Left lung (tissue), 10 donors: ENCODE measurements around the gene TTL. TPM values are rescaled to one million over a fixed set of nuclear protein-coding genes. Genes with fewer than 3 reads are reported as not detected.
"Not testable (repeated sequence)": the region's sequence is repeated elsewhere in the genome, so short reads cannot be mapped to it uniquely, and the experiment has no call there.

ENCODE experiments used
- ATAC-seq: fragments of 200-7000 bp; cut with Tn5 transposase; one replicate; pipeline ENCODE4 v1.9.1; 2020; ENCODE audit warnings: moderate library complexity
- DNase-seq, 4 donors: peaks; one replicate each; pipeline ENCODE4 v3.0.0-alpha.2; 2013 to 2020
- H3K27ac ChIP-seq, 2 donors: fragments of 200-600 bp; sonication (generic) in 1 of 2; one replicate each; pipeline versions ENCODE4 v1.5.0 to v1.8.0; 2020 to 2021
- H3K27me3 ChIP-seq, 2 donors: fragments of 200-600 bp; sonication (generic) in 1 of 2; one replicate each; pipeline versions ENCODE4 v1.5.0 to v1.8.0; 2020 to 2021
- H3K36me3 ChIP-seq, 2 donors: fragments of 200-600 bp; sonication (generic) in 1 of 2; one replicate each; pipeline versions ENCODE4 v1.5.0 to v1.8.0; 2020 to 2021
- H3K4me1 ChIP-seq, 2 donors: fragments of 200-600 bp; one replicate each; pipeline ENCODE4 v1.8.0; 2021
- H3K4me3 ChIP-seq, 2 donors: fragments of 200-600 bp; sonication (generic) in 1 of 2; one replicate each; pipeline versions ENCODE4 v1.5.0 to v1.8.0; 2020 to 2021; ENCODE audit warnings: mild to moderate bottlenecking in 1 of 2
- H3K9me3 ChIP-seq, 2 donors: fragments of 200-600 bp; sonication (generic) in 1 of 2; one replicate each; pipeline versions ENCODE4 v1.5.0 to v1.8.0; 2020 to 2021
- CTCF ChIP-seq, 2 donors: fragments of 200-600 bp; sonication (generic) in 1 of 2; IDR thresholded peaks; one replicate each; pipeline versions ENCODE4 v1.5.0 to v1.8.0; 2021; ENCODE audit warnings: antibody characterized with exemption in 2 of 2
- intact Hi-C, 2 donors: fragments of 100-400 bp; cut with DNase I; formaldehyde crosslinking; loops; one replicate each; pipeline versions ENCODE4 v1.11.2 to v1.14.2; 2022
- polyA plus RNA-seq, 6 donors: library from polyadenylated mRNA; unstranded; fragments of 120-200 nt; gene quantifications; one replicate each; pipeline ENCODE4 v1.2.1, GENCODE V29; 2013; ENCODE audit not compliant: insufficient read length in 6 of 6
- total RNA-seq, 2 donors: library from RNA; stranded (reverse); fragmentation: NEBNext Ultra II Directional; extraction: Animal tissue kit (Norgen Biotek cat#: 25700); gene quantifications; one replicate each; pipeline ENCODE4 v1.2.1, GENCODE V29; 2021
- donor health status: DM: no; HTN: yes; CAD: no.
- donor health status: DM: no; HTN: no; CAD: no.

TTL gene
- total and polyA plus RNA-seq, 8 donors = 40.1 to 62.3 (median 52.7) TPM

- Histone ChIP-seq H3K27ac (no peak overlapping the region), H3K36me3 (no peaks in the 10 kb centered on the region), H3K27me3 (peaks cover 0 to 6% of the 10 kb centered on the region in 2 donors), H3K4me3 (no peak overlapping the region), H3K4me1 (no peaks in the 10 kb centered on the region), H3K9me3 (no peaks in the 10 kb centered on the region)
- TF ChIP-seq CTCF (IDR thresholded peaks at IDR 0.05) = no peak
- ATAC-seq (no peak), DNase-seq (no peak)
- intact Hi-C loops = no loop called here
Measured at GRCh38 chr2:112433932-112434730, 47.8 kb upstream of the TTL start.

- H3K4me3 ChIP-seq, H3K4me1 ChIP-seq, DNase-seq, H3K27ac ChIP-seq, intact Hi-C loops, H3K27me3 ChIP-seq, H3K9me3 ChIP-seq, ATAC-seq, H3K36me3 ChIP-seq: not testable (repeated sequence)
Measured at GRCh38 chr2:112434890-112435715, 46.9 kb upstream of the TTL start.

GRCh38 chr2:112435716-112436431 is 46.1 kb upstream of the TTL start:
- H3K27me3 ChIP-seq, H3K4me1 ChIP-seq, H3K27ac ChIP-seq, H3K36me3 ChIP-seq, H3K4me3 ChIP-seq, DNase-seq, H3K9me3 ChIP-seq, intact Hi-C loops, ATAC-seq: not testable (repeated sequence)

DNA sequence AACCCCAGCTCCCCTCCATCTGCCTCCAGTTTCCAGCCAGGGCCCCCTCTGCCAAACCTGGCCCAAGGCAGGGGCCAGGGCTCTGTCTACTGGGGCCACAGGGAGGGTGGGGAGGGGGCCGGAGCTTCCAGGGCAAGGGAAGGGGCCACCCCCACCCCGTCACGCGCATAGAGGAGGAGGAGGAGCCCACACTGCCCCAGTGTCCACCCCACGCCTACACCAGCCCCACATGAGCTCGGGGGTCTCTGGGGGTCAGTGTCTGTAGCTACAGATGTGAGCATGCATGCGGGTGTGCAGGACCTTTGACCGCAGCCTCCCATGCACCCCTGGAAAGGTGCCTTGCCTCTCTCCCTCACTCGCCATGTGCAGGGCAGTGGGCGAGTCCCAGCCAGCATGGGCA is 45.0 kb upstream of the TTL start:
- H3K4me3 ChIP-seq, intact Hi-C loops, H3K27me3 ChIP-seq, H3K4me1 ChIP-seq, H3K36me3 ChIP-seq, DNase-seq, ATAC-seq, H3K9me3 ChIP-seq, H3K27ac ChIP-seq: not testable (repeated sequence)

GRCh38 chr2:112437405-112437831 is 44.5 kb upstream of the TTL start:
- H3K36me3 ChIP-seq, ATAC-seq, H3K9me3 ChIP-seq, H3K4me1 ChIP-seq, H3K4me3 ChIP-seq, intact Hi-C loops, H3K27me3 ChIP-seq, H3K27ac ChIP-seq: not testable (repeated sequence)
- DNase-seq = peak in 1 of 4 donors; percentile 70

GRCh38 chr2:112438603-112439261 is 43.2 kb upstream of the TTL start:
- ATAC-seq, DNase-seq, H3K27ac ChIP-seq, H3K4me3 ChIP-seq, intact Hi-C loops, H3K27me3 ChIP-seq, H3K9me3 ChIP-seq, H3K36me3 ChIP-seq, H3K4me1 ChIP-seq: not testable (repeated sequence)

- H3K4me3 ChIP-seq, H3K27ac ChIP-seq, H3K9me3 ChIP-seq, H3K27me3 ChIP-seq, intact Hi-C loops, H3K36me3 ChIP-seq, ATAC-seq, H3K4me1 ChIP-seq, DNase-seq: not testable (repeated sequence)
Measured at GRCh38 chr2:112444256-112444655, 37.7 kb upstream of the TTL start.
